HEK293 (cell line): ENCODE measurements around the gene NAALADL2.

Experiments used
- CTCF ChIA-PET: fragments of 350-600 bp; formaldehyde crosslinking; extraction: SDS; loops from one replicate; lab custom pipeline; 2021; ENCODE audit warnings: antibody characterized with exemption; lab: Yijun Ruan, JAX
- POLR2A ChIA-PET: fragments of 300-600 bp; formaldehyde crosslinking; extraction: SDS; loops from one replicate; lab custom pipeline; 2020; ENCODE audit warnings: antibody characterized with exemption, inconsistent platforms; lab: Yijun Ruan, JAX
- H3K27ac ChIP-seq: fragments of 200-500 bp; sonication (Bioruptor generic); 2 replicates; pipeline ENCODE4 v1.5.1; 2014; ENCODE audit warnings: low read depth, low read length, control low read depth, inconsistent platforms; ENCODE audit errors: extremely low read depth
- H3K36me3 ChIP-seq, 2 experiments: fragments of 200-500 bp in 1 of 2; sonication (Bioruptor generic) in 1 of 2; 1 replicate in 1 of 2; 2 replicates in 1 of 2; pipeline ENCODE4 v1.5.1; 2014 to 2017; ENCODE audit warnings: inconsistent platforms in 2 of 2, low read length in 2 of 2; ENCODE audit not compliant: control insufficient read depth in 2 of 2, insufficient read depth in 1 of 2
- H3K4me1 ChIP-seq: fragments of 200-500 bp; sonication (Bioruptor generic); 2 replicates; pipeline ENCODE4 v1.5.1; 2014; ENCODE audit warnings: mild to moderate bottlenecking, low read length, inconsistent platforms; ENCODE audit not compliant: control insufficient read depth, insufficient read depth
- H3K4me3 ChIP-seq: 2 replicates; pipeline ENCODE4 v1.5.1; 2011; ENCODE audit warnings: low read depth, mild to moderate bottlenecking, control low read depth, low read length, moderate library complexity
- H3K9me3 ChIP-seq: fragments of 200-500 bp; sonication (Bioruptor generic); 2 replicates; pipeline ENCODE4 v1.5.1; 2014; ENCODE audit warnings: low read depth, low read length, inconsistent platforms; ENCODE audit not compliant: control insufficient read depth, insufficient read depth
- GLI4 ChIP-seq: fragments of 450-650 bp; formaldehyde crosslinking; IDR thresholded peaks from 2 replicates; pipeline ENCODE4 v1.5.1; 2016; ENCODE audit warnings: missing biosample characterization, missing genetic modification characterization
- HOXC10 ChIP-seq: sonication (generic); formaldehyde crosslinking; IDR thresholded peaks from 2 replicates; pipeline ENCODE4 v1.8.1; 2023; ENCODE audit warnings: mild to moderate bottlenecking, missing genetic modification reagents
- REPIN1 ChIP-seq: fragments of 450-650 bp; formaldehyde crosslinking; IDR thresholded peaks from 2 replicates; pipeline ENCODE4 v1.5.1; 2017; ENCODE audit warnings: missing biosample characterization, missing genetic modification characterization, low read depth
- SETDB1 ChIP-seq: IDR thresholded peaks from one replicate; pipeline ENCODE4 v1.6.1; 2017; ENCODE audit warnings: mild to moderate bottlenecking, low read length, moderate library complexity, mixed read lengths; ENCODE audit not compliant: insufficient read length
- ZBTB20 ChIP-seq: fragments of 450-650 bp; formaldehyde crosslinking; IDR thresholded peaks from 2 replicates; pipeline ENCODE4 v1.5.1; 2016; ENCODE audit warnings: missing biosample characterization, missing genetic modification characterization
- ZFHX2 ChIP-seq: fragments of 450-650 bp; formaldehyde crosslinking; conservative IDR thresholded peaks from 2 replicates; pipeline ENCODE4 v1.5.1; 2016; ENCODE audit warnings: missing biosample characterization, missing genetic modification characterization
- ZFP3 ChIP-seq: fragments of 450-650 bp; formaldehyde crosslinking; IDR thresholded peaks from 2 replicates; pipeline ENCODE4 v1.5.1; 2016; ENCODE audit warnings: low read depth, missing biosample characterization, missing genetic modification characterization
- ZIC2 ChIP-seq: fragments of 450-650 bp; formaldehyde crosslinking; IDR thresholded peaks from 2 replicates; pipeline ENCODE4 v1.5.1; 2016; ENCODE audit warnings: missing biosample characterization, missing genetic modification characterization
- ZNF184 ChIP-seq: fragments of 450-650 bp; IDR thresholded peaks from 2 replicates; pipeline ENCODE4 v1.5.1; 2018; ENCODE audit warnings: missing biosample characterization, mild to moderate bottlenecking, missing genetic modification characterization
- ZNF24 ChIP-seq: fragments of 450-650 bp; formaldehyde crosslinking; IDR thresholded peaks from 2 replicates; pipeline ENCODE4 v1.5.1; 2016; ENCODE audit warnings: missing biosample characterization, missing genetic modification characterization
- ZNF302 ChIP-seq: fragments of 450-650 bp; formaldehyde crosslinking; IDR thresholded peaks from 2 replicates; pipeline ENCODE4 v1.5.1; 2016; ENCODE audit warnings: missing biosample characterization, missing genetic modification characterization, low read depth
- ZNF558 ChIP-seq: fragments of 450-650 bp; formaldehyde crosslinking; IDR thresholded peaks from 2 replicates; pipeline ENCODE4 v1.5.1; 2016; ENCODE audit warnings: missing biosample characterization, missing genetic modification characterization
- ZNF585B ChIP-seq: fragments of 450-650 bp; formaldehyde crosslinking; IDR thresholded peaks from 2 replicates; pipeline ENCODE4 v1.5.1; 2016; ENCODE audit warnings: missing biosample characterization, missing genetic modification characterization
- ZNF664 ChIP-seq: fragments of 450-650 bp; formaldehyde crosslinking; IDR thresholded peaks from 2 replicates; pipeline ENCODE4 v1.5.1; 2016; ENCODE audit warnings: missing biosample characterization, missing genetic modification characterization
- ZNF670 ChIP-seq: fragments of 450-650 bp; formaldehyde crosslinking; IDR thresholded peaks from 2 replicates; pipeline ENCODE4 v1.5.1; 2016; ENCODE audit warnings: missing biosample characterization, missing genetic modification characterization, low read depth
- ZNF747 ChIP-seq: fragments of 450-650 bp; formaldehyde crosslinking; IDR thresholded peaks from 2 replicates; pipeline ENCODE4 v1.5.1; 2016; ENCODE audit warnings: missing biosample characterization, missing genetic modification characterization
- TF ChIP-seq, protein P1 (sequence below): fragments of 450-650 bp; formaldehyde crosslinking; IDR thresholded peaks from 2 replicates; pipeline ENCODE4 v1.5.0; 2017; ENCODE audit warnings: missing biosample characterization, missing genetic modification characterization, borderline replicate concordance
- TF ChIP-seq, protein P2 (sequence below): fragments of 450-650 bp; formaldehyde crosslinking; IDR thresholded peaks from 2 replicates; pipeline ENCODE4 v1.5.1; 2016; ENCODE audit warnings: missing biosample characterization, missing genetic modification characterization
- TF ChIP-seq, protein P3 (sequence below): IDR thresholded peaks from 2 replicates; pipeline ENCODE4 v1.6.1; 2011; ENCODE audit warnings: mild to moderate bottlenecking, low read depth, low read length, borderline replicate concordance
- TF ChIP-seq, protein P4 (sequence below): fragments of 450-650 bp; formaldehyde crosslinking; IDR thresholded peaks from 2 replicates; pipeline ENCODE4 v1.5.1; 2017; ENCODE audit warnings: missing biosample characterization, missing genetic modification characterization
- TF ChIP-seq, protein P5 (sequence below): fragments of 450-650 bp; formaldehyde crosslinking; IDR thresholded peaks from 2 replicates; pipeline ENCODE4 v1.5.1; 2016; ENCODE audit warnings: missing biosample characterization, missing genetic modification characterization

The NAALADL2 gene

DNA sequence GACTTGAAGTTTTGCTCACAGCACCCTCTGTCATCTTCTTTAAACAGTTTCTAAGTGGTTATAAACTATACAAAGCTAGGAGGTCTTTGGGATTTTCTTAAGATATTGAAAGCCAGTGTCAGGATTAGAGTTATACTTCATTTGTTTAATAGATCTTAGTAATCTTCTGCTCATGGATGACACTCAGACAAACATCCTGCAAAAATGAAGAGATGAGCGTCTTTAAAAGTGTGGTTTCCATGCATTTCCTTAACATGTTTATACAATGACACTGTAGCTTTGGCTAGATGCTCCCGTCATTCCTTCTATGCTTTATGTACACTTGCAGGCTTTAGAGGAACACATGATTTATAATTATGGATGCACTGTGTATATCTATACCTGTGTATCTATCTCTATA, 182.2 kb downstream of the NAALADL2 start:
- ChIA-PET CTCF (no interaction called here), POLR2A (no interaction called here)

DNA sequence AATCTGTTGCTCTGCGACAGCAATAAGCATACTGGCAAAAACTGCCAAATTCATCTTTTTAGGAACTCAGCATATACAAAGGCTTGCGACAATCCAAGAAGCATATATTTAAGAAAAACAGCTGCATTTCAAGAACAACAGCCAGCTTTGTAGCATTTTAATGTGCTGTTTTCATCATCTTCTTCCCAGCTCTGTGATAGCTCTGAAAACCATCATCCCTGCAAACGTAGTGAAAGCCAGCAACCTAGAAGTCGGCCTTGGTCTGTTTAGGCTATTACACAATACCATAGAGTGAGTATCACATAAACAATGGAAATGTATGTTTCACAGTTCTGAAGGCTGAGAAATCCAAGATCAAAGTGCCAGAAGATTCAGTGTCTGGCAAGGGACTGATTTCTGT, 187.5 kb downstream of the NAALADL2 start:
- Histone ChIP-seq H3K27ac (no peak overlapping the region), H3K4me1 (no peaks in the 10 kb centered on the region), H3K9me3 (no peaks in the 10 kb centered on the region), H3K36me3 (no peaks in the 10 kb centered on the region)
- ChIA-PET POLR2A (no interaction called here), CTCF (no interaction called here)
- TF ChIP-seq, protein P1, sequence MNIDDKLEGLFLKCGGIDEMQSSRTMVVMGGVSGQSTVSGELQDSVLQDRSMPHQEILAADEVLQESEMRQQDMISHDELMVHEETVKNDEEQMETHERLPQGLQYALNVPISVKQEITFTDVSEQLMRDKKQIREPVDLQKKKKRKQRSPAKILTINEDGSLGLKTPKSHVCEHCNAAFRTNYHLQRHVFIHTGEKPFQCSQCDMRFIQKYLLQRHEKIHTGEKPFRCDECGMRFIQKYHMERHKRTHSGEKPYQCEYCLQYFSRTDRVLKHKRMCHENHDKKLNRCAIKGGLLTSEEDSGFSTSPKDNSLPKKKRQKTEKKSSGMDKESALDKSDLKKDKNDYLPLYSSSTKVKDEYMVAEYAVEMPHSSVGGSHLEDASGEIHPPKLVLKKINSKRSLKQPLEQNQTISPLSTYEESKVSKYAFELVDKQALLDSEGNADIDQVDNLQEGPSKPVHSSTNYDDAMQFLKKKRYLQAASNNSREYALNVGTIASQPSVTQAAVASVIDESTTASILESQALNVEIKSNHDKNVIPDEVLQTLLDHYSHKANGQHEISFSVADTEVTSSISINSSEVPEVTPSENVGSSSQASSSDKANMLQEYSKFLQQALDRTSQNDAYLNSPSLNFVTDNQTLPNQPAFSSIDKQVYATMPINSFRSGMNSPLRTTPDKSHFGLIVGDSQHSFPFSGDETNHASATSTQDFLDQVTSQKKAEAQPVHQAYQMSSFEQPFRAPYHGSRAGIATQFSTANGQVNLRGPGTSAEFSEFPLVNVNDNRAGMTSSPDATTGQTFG, result no peak
- TF ChIP-seq ZNF558 (tag by site-specific recombination) (no peak), ZNF24 (tag by site-specific recombination) (no peak), ZNF670 (no peak), ZFP3 (no peak)
- TF ChIP-seq, protein P2, sequence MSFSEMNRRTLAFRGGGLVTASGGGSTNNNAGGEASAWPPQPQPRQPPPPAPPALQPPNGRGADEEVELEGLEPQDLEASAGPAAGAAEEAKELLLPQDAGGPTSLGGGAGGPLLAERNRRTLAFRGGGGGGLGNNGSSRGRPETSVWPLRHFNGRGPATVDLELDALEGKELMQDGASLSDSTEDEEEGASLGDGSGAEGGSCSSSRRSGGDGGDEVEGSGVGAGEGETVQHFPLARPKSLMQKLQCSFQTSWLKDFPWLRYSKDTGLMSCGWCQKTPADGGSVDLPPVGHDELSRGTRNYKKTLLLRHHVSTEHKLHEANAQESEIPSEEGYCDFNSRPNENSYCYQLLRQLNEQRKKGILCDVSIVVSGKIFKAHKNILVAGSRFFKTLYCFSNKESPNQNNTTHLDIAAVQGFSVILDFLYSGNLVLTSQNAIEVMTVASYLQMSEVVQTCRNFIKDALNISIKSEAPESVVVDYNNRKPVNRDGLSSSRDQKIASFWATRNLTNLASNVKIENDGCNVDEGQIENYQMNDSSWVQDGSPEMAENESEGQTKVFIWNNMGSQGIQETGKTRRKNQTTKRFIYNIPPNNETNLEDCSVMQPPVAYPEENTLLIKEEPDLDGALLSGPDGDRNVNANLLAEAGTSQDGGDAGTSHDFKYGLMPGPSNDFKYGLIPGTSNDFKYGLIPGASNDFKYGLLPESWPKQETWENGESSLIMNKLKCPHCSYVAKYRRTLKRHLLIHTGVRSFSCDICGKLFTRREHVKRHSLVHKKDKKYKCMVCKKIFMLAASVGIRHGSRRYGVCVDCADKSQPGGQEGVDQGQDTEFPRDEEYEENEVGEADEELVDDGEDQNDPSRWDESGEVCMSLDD, result no peak
- TF ChIP-seq, all 188 proteins: peak for 0
- H3K4me3 ChIP-seq, result no peak overlapping the region

More for the DNA sequence above, 182.2 kb downstream of the NAALADL2 start:
- Histone ChIP-seq H3K27ac (no peak overlapping the region), H3K36me3 (no peaks in the 10 kb centered on the region), H3K9me3 (no peaks in the 10 kb centered on the region), H3K4me1 (no peaks in the 10 kb centered on the region), H3K4me3 (no peak overlapping the region)
- TF ChIP-seq ZFHX2 (tag by site-specific recombination), result no peak
- no peak for TF ChIP-seq ZNF184

DNA sequence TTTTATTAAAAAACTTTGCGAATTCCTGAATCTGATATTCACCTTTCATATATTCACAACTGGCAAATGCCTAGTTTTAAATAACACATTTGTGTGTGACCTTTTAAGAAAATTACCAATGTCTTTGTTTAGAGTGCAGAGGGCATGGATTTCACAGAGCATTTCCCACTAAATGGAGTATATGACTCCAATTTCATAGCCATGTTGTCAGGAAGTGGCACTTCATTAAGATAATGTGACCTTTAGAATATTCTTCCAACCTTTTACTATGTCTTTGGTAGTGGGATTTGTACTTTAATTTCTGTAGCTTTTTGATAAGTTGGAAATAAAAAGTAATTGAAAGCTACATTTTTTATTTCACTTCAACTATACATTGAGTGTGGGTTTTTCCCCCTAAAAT, 188.7 kb downstream of the NAALADL2 start:
- no peak overlapping the region for H3K27ac ChIP-seq
- no peaks in the 10 kb centered on the region for H3K4me1 ChIP-seq
- CTCF ChIA-PET, result no interaction called here
- no peak for TF ChIP-seq ZNF747 (tag by site-specific recombination)
- no peak for TF ChIP-seq ZIC2
- TF ChIP-seq ZNF585B, result no peak
- TF ChIP-seq, protein P3, sequence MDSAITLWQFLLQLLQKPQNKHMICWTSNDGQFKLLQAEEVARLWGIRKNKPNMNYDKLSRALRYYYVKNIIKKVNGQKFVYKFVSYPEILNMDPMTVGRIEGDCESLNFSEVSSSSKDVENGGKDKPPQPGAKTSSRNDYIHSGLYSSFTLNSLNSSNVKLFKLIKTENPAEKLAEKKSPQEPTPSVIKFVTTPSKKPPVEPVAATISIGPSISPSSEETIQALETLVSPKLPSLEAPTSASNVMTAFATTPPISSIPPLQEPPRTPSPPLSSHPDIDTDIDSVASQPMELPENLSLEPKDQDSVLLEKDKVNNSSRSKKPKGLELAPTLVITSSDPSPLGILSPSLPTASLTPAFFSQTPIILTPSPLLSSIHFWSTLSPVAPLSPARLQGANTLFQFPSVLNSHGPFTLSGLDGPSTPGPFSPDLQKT, result no peak
- TF ChIP-seq, protein P1, result no peak
- TF ChIP-seq HOXC10 (CRISPR knock-in tag), result no peak
- TF ChIP-seq ZNF664 (tag by site-specific recombination), result no peak
- no peak for TF ChIP-seq GLI4 (tag by site-specific recombination)
- TF ChIP-seq, protein P4, sequence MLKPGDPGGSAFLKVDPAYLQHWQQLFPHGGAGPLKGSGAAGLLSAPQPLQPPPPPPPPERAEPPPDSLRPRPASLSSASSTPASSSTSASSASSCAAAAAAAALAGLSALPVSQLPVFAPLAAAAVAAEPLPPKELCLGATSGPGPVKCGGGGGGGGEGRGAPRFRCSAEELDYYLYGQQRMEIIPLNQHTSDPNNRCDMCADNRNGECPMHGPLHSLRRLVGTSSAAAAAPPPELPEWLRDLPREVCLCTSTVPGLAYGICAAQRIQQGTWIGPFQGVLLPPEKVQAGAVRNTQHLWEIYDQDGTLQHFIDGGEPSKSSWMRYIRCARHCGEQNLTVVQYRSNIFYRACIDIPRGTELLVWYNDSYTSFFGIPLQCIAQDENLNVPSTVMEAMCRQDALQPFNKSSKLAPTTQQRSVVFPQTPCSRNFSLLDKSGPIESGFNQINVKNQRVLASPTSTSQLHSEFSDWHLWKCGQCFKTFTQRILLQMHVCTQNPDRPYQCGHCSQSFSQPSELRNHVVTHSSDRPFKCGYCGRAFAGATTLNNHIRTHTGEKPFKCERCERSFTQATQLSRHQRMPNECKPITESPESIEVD (tag by site-specific recombination), result no peak
- no peak for TF ChIP-seq REPIN1 (tag by site-specific recombination)
- no peak for TF ChIP-seq SETDB1
- TF ChIP-seq ZBTB20, result no peak
- no peak for TF ChIP-seq ZNF302 (tag by site-specific recombination)
- TF ChIP-seq, protein P5, sequence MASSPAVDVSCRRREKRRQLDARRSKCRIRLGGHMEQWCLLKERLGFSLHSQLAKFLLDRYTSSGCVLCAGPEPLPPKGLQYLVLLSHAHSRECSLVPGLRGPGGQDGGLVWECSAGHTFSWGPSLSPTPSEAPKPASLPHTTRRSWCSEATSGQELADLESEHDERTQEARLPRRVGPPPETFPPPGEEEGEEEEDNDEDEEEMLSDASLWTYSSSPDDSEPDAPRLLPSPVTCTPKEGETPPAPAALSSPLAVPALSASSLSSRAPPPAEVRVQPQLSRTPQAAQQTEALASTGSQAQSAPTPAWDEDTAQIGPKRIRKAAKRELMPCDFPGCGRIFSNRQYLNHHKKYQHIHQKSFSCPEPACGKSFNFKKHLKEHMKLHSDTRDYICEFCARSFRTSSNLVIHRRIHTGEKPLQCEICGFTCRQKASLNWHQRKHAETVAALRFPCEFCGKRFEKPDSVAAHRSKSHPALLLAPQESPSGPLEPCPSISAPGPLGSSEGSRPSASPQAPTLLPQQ (tag by site-specific recombination), result no peak

More for the DNA sequence above, 188.7 kb downstream of the NAALADL2 start:
- Histone ChIP-seq H3K9me3 (no peaks in the 10 kb centered on the region), H3K36me3 (no peaks in the 10 kb centered on the region), H3K4me3 (no peak overlapping the region)
- POLR2A ChIA-PET, result no interaction called here
